HT-29 (cell line): Measurements from ENCODE around the gene PRPF31. TPM values are rescaled to one million over a fixed set of nuclear protein-coding genes. Genes with fewer than 3 reads are reported as not detected.

Experiments
- DNase-seq: peaks from one replicate; pipeline ENCODE4 v3.0.0-alpha.2; 2015; ENCODE audit warnings: low spot score
- total RNA-seq: library from RNA; depleted of rRNA; stranded (reverse); fragments of >200 nt; shearing (Covaris generic); gene quantifications from 2 replicates; pipeline ENCODE4 v1.2.3, GENCODE V29; 2014

PRPF31 gene
- total RNA-seq, 1 experiment from 2014 or later, result 157 TPM

DNA sequence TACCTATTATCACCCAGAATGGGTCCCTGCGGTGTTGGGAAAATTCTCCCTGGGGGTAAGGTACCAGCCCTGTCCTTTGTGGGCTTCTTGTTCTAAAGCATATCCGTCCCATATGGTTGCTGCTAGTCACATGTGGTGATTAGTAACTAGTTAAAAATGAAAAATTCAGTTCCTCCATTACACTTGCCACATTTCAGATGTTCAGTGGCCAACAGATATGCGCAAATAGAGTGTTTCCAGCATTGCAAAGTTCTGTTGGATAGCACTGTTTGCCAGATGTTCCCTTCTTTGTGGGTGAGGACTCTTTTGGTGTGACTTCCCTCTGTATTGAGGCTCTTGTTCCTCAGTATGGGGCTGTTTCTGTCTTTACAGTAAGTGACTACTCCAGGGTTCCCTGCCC, 25.8 kb downstream of the PRPF31 start:
- DNase-seq, result no peak

- no peak for DNase-seq
These were observed 26.7 kb downstream of the PRPF31 start for GRCh38 chr19:54142166-54142780.

GRCh38 chr19:54145541-54146158, 30.1 kb downstream of the PRPF31 start:
- no peak for DNase-seq

DNA sequence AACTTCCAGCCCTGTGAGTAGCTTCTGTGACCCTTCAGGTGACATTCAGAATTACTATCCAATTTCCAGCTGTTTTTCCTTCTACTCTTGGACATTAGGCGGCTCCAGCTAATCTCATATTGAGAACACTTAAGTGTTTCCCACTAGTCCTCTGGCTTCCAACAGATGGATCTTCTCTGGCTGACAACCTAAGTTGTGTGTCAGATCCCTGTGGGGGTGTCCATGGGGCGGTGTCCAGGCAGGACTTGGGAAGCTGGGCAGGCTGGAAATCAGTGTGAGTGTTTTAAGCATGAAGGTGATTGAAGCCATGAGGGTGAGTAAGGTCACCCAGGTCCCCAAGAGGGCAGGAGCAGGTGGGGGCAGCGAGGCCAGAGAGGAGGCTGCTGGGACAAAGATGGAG, 32.1 kb downstream of the PRPF31 start:
- DNase-seq, result no peak

DNA sequence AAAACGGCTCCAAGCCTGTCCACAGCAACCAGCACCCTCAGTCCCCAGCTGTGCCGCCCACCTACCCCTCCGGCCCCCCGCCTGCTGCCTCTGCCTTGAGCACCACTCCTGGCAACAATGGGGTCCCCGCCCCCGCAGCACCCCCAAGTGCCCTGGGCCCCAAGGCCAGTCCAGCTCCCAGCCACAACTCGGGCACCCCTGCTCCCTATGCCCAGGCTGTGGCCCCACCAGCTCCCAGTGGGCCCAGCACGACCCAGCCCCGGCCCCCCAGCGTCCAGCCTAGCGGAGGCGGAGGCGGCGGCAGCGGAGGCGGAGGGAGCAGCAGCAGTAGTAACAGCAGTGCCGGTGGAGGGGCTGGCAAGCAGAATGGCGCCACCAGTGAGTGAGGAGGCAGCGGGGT, 32.6 kb downstream of the PRPF31 start:
- DNase-seq, result no peak

GRCh38 chr19:54149021-54149812, 33.7 kb downstream of the PRPF31 start:
- no peak for DNase-seq

- DNase-seq, result no peak
These were observed 35.9 kb downstream of the PRPF31 start for GRCh38 chr19:54151362-54152035.

- DNase-seq, result no peak
These were observed 36.7 kb downstream of the PRPF31 start for GRCh38 chr19:54152267-54152666.

DNA sequence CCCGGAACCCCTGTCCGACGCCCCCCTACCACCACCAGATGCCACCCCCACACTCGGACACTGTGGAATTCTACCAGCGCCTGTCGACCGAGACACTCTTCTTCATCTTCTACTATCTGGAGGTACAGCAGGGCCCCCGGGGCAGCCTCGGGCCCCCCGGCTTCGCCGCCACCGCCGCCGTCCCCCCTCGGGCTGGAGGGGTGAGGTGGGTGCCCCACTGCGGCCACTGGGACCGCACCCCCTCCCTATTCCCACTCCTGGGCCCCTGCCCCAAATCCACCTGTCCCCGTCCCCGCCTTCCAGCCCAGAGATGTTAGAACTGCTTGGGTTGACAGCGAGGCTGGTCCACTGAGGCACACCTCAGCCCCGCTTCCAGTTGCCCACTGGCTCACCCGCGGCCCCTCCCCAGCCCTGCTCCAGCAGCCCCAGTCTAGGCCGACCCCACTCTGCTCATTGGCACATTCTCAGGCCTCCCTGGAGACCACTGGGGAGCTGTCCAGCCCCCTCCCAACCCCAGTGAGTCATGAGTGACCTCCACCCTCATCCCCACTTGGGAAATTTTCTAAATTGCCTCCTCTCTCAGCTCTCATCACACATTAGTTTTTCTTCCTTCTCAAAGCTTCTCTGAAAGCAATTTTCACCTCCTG, 37.4 kb downstream of the PRPF31 start:
- DNase-seq, result no peak

DNA sequence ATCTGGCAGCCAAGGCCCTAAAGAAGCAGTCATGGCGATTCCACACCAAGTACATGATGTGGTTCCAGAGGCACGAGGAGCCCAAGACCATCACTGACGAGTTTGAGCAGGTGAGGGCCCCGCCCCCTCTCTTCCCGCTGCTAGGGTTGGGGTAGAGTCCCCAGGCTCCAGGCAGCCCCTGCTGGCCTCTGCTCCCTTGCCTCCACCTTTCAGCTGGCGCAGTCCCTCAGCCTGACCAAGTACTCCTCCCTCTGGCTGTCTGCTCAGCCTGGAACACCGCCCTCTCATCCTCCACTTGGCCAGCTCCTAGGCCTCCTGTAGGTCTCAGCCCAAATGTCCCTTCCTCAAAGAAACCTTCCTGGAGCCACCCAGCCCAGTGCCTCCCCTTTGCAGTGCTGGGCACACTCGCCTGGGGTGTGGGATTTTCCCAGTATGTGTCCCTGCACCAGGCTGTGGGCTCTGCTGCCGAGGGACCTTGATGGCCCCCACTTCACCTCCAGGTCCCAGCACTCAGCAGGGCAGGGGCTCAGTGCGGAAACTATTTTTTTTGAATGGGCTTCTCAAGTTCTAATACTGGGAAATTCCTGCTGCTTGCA, 38.3 kb downstream of the PRPF31 start:
- DNase-seq, result no peak

GRCh38 chr19:54154603-54155345, 39.2 kb downstream of the PRPF31 start:
- no peak for DNase-seq

- DNase-seq, result no peak
These were observed 40.1 kb downstream of the PRPF31 start for GRCh38 chr19:54155694-54156093.

- DNase-seq, result peak; percentile 1
These were observed 40.9 kb downstream of the PRPF31 start for GRCh38 chr19:54156490-54156889.

DNA sequence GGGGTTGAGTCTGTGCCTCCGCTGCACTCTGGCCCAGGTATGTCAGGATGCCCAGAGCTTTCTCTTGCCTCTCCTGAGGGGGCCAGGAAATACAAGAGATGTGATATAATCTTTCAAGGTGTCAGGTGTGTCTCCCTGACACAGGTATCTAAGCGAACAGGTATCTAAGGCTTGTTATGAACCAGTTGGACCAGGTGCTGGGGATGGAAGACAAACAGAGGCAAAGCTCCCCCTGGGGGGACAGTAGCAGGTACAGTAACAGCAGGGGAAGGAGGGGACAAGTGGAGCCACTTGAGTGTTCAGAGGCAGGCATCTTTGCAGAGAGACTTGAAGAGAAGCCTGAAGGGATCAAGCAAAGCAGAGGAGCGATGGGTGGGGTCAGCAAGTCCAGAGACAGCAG, 41.4 kb downstream of the PRPF31 start:
- no peak for DNase-seq

GRCh38 chr19:54158812-54159351, 43.3 kb downstream of the PRPF31 start:
- no peak for DNase-seq

DNA sequence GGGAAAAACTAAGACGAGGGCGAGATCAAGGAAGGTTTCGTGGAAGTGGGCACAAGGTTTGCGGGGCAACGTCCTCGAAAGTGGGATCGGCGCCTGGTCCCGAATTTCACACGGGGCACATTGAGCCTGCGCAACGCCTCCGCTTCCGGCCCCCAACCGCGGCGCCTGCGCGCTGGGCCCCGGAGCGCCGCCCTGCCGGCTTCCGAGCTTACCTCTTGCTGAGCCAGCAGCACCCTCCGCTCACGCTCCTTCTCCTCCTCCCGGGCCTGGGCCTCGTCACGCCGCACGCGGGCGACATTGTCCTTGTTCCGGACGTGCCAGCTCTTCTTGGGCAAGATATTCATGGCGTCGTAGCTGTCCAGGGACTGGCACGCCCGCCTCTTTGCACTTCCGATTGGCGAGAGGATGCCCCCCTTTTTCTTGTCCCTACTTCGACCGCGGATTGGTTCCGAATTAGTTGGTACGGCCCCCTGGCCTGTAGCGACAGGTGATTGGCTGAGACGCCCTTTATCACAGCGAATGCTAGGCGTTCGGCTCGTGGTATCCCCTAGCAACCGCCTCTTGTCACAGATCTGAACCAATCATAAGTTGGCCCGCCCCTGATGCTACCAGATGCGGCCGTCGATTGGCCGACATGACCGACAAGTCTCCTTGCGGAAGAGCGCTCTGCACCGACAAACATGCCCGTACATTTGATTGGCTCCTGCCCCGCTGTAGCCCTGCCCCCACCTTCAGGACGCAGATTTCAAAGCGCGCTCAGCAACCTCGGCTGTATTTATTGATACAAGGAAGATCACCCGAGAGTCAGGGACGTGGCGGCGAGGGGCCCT, 44.0 kb downstream of the PRPF31 start, which contains the start of gene LENG1:
Gene LENG1, minus strand, starts transcription at position 370 of the 830 bp plus-strand sequence. Its CDS starts 26 bp downstream, at position 344.
- DNase-seq, result peak; percentile 100

GRCh38 chr19:54160182-54160811, 44.7 kb downstream of the PRPF31 start:
- DNase-seq, result peak; percentile 71

DNA sequence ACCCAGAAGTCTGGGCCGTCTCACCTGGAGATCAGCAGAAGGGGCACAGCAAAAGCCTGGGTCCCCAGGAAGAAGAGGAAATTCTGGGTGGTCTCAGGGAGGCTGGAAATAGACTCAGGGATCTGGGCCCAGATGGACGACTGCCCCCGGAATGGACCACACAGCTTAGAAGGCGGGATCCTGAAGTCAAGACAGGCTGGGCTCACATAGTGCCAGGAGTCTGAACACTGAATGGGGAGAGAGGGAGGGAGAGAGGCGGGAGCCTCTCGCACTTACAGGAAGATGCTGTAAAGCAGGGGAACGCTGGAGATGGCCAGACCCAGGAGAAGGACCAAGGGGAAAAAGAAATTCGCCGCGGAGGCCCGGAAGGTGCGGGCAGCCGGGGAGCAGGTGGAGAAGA, 45.3 kb downstream of the PRPF31 start:
- DNase-seq, result no peak
